Breast epithelium (tissue), 4 donors: ENCODE data around the gene WDHD1. TPM values are rescaled to one million over a fixed set of nuclear protein-coding genes. Genes with fewer than 3 reads are reported as not detected.
"Not testable (repeated sequence)": the region's sequence is repeated elsewhere in the genome, so short reads cannot be mapped to it uniquely, and the experiment has no call there.

Source experiments
- DNase-seq, 2 donors: peaks; one replicate each; pipeline ENCODE4 v3.0.0-alpha.2; 2019; ENCODE audit warnings: low spot score in 2 of 2
- H3K27ac ChIP-seq, 2 donors: fragments of 200-600 bp; sonication (generic) in 1 of 2; one replicate each; pipeline ENCODE4 v1.5.1; 2016 to 2019; ENCODE audit warnings: mild to moderate bottlenecking in 1 of 2
- H3K27me3 ChIP-seq, 2 donors: fragments of 200-600 bp; sonication (generic) in 1 of 2; one replicate each; pipeline versions ENCODE4 v1.5.1 to v1.6.0; 2017 to 2019; ENCODE audit warnings: control low read depth in 1 of 2, mild to moderate bottlenecking in 1 of 2
- H3K36me3 ChIP-seq: fragments of 200-600 bp; one replicate; pipeline ENCODE4 v1.5.1; 2019
- H3K4me1 ChIP-seq, 2 donors: fragments of 200-600 bp; sonication (generic); one replicate each; pipeline ENCODE4 v1.5.1; 2016 to 2019; ENCODE audit warnings: control low read depth in 1 of 2
- H3K4me3 ChIP-seq, 3 donors: fragments of 200-600 bp; sonication (generic); 1 replicate in 2 of 3; 2 replicates in 1 of 3; pipeline ENCODE4 v1.5.1; 2016 to 2019; ENCODE audit warnings: mild to moderate bottlenecking in 3 of 3, moderate library complexity in 2 of 3
- H3K9me3 ChIP-seq, 2 donors: fragments of 200-600 bp; sonication (generic) in 1 of 2; one replicate each; pipeline ENCODE4 v1.5.1; 2016 to 2019; ENCODE audit warnings: control low read depth in 1 of 2
- CTCF ChIP-seq, 3 donors: fragments of 450-650 bp; IDR thresholded peaks; one replicate each; pipeline ENCODE4 v1.5.1; 2016 to 2017; ENCODE audit warnings: antibody characterized with exemption in 3 of 3, mild to moderate bottlenecking in 3 of 3, moderate library complexity in 3 of 3
- POLR2A ChIP-seq: fragments of 450-650 bp; IDR thresholded peaks from one replicate; pipeline ENCODE4 v1.6.1; 2016; ENCODE audit warnings: antibody characterized with exemption, mild to moderate bottlenecking, moderate library complexity
- POLR2AphosphoS5 ChIP-seq, 3 donors: sonication (generic); formaldehyde crosslinking; IDR thresholded peaks; one replicate each; pipeline ENCODE4 v1.6.1; 2017; ENCODE audit warnings: antibody characterized with exemption in 3 of 3
- intact Hi-C: fragments of 100-400 bp; cut with DNase I; formaldehyde crosslinking; loops from one replicate; pipeline ENCODE4 v1.15.1; 2023; ENCODE audit warnings: low total_unique reads
- total RNA-seq, 3 donors: library from RNA; depleted of rRNA; stranded (reverse); fragments of >200 nt; gene quantifications; one replicate each; pipeline ENCODE4 v1.1.0, GENCODE V29; 2016

Gene WDHD1
- total RNA-seq, 3 donors from 2014 or later: 1.8 to 3.5 (median 2.3) TPM

GRCh38 chr14:54927551-54927950 lies 99.3 kb downstream of the WDHD1 start:
- Histone ChIP-seq H3K36me3 (no peaks in the 10 kb centered on the region), H3K27ac (no peak overlapping the region), H3K4me1 (no peaks in the 10 kb centered on the region), H3K9me3 (no peaks in the 10 kb centered on the region), H3K27me3 (no peaks in the 10 kb centered on the region), H3K4me3 (no peak overlapping the region)
- TF ChIP-seq CTCF (IDR thresholded peaks at IDR 0.05): no peak
- no peak for TF ChIP-seq POLR2A
- no peak for TF ChIP-seq POLR2AphosphoS5 (IDR thresholded peaks at IDR 0.05)
- no peak for DNase-seq
- intact Hi-C loops: no loop called here

- DNase-seq, H3K9me3 ChIP-seq, H3K27me3 ChIP-seq, H3K27ac ChIP-seq, intact Hi-C loops, H3K4me3 ChIP-seq, H3K36me3 ChIP-seq, H3K4me1 ChIP-seq: not testable (repeated sequence)
These were observed 100.3 kb downstream of the WDHD1 start for GRCh38 chr14:54926570-54926969.

- TF ChIP-seq POLR2A (no peak), CTCF (IDR thresholded peaks at IDR 0.05) (no peak), POLR2AphosphoS5 (IDR thresholded peaks at IDR 0.05) (no peak)
- intact Hi-C loops: no loop called here
- Histone ChIP-seq H3K27me3 (no peaks in the 10 kb centered on the region), H3K4me3 (no peak overlapping the region), H3K27ac (no peak overlapping the region), H3K9me3 (no peaks in the 10 kb centered on the region), H3K4me1 (no peaks in the 10 kb centered on the region), H3K36me3 (no peaks in the 10 kb centered on the region)
- no peak for DNase-seq
These were observed 104.3 kb downstream of the WDHD1 start for GRCh38 chr14:54922598-54922997.

DNA sequence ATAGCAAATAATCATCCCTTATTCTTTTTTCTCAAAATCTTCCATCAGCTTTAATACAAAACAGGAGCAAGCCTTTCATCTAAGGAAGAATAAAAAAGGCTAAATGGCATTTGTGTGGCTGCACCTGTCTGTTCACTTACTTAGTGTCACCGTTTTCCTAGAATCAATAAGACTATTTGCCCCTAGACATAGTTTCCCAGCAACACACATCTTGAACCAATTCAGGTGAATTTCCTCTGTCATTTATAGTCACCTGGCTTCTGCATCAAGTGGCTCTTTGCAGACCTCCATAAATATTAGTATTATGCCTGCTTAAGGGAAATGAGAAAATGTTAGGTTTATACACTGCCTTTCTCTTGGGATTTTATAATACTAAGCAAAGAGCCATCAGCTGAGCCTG lies 106.8 kb downstream of the WDHD1 start:
- Histone ChIP-seq H3K9me3 (no peaks in the 10 kb centered on the region), H3K4me3 (no peak overlapping the region), H3K27me3 (no peaks in the 10 kb centered on the region), H3K27ac (no peak overlapping the region), H3K4me1 (no peaks in the 10 kb centered on the region), H3K36me3 (no peaks in the 10 kb centered on the region)
- no peak for TF ChIP-seq POLR2AphosphoS5 (IDR thresholded peaks at IDR 0.05)
- TF ChIP-seq POLR2A: no peak
- TF ChIP-seq CTCF (IDR thresholded peaks at IDR 0.05): no peak
- DNase-seq: no peak
- intact Hi-C loops: no loop called here

- intact Hi-C loops: no loop called here
- H3K9me3 ChIP-seq: no peaks in the 10 kb centered on the region
- TF ChIP-seq CTCF (IDR thresholded peaks at IDR 0.05) (no peak), POLR2A (no peak), POLR2AphosphoS5 (IDR thresholded peaks at IDR 0.05) (no peak)
These were observed 107.6 kb downstream of the WDHD1 start for GRCh38 chr14:54919330-54919729.

DNA sequence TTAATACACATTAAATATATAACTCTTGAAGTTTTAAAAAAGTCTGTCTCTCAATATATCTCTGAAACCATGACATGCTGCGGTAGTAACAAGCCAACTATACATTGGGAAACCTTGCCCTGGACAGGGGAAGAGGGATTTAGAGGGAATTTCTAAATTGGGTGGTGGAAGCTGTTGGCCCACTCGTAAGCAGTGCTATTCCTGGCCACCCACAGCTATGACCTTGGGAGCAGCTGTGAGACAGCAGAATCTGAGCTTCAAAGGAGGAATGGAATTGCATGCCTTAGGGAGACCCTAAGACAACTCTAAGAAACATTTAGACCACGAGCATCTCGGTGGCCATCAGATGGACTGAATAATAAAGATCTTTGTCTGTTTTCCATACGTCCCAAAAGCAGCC lies 108.5 kb downstream of the WDHD1 start:
- intact Hi-C loops: no loop called here
- TF ChIP-seq CTCF (IDR thresholded peaks at IDR 0.05) (no peak), POLR2A (no peak), POLR2AphosphoS5 (IDR thresholded peaks at IDR 0.05) (no peak)
- no peak for DNase-seq
- Histone ChIP-seq H3K4me1 (no peaks in the 10 kb centered on the region), H3K27me3 (no peaks in the 10 kb centered on the region), H3K27ac (no peak overlapping the region), H3K9me3 (no peaks in the 10 kb centered on the region), H3K4me3 (no peak overlapping the region), H3K36me3 (no peaks in the 10 kb centered on the region)

More at GRCh38 chr14:54919330-54919729, 107.6 kb downstream of the WDHD1 start:
- no peaks in the 10 kb centered on the region for H3K27me3 ChIP-seq
- H3K4me3 ChIP-seq: no peak overlapping the region
- DNase-seq: no peak
- no peak overlapping the region for H3K27ac ChIP-seq
- no peaks in the 10 kb centered on the region for H3K4me1 ChIP-seq
- H3K36me3 ChIP-seq: no peaks in the 10 kb centered on the region
